CD14-positive monocyte (primary cell): ENCODE results near the gene KBTBD8. TPM values are rescaled to one million over a fixed set of nuclear protein-coding genes. Genes with fewer than 3 reads are reported as not detected.

Source experiments
- DNase-seq, 3 donors: peaks; one replicate each; pipeline ENCODE4 v3.0.0-alpha.2; 2011 to 2022
- H2AFZ ChIP-seq: 2 replicates; pipeline ENCODE4 v1.6.0; 2012; ENCODE audit warnings: mild to moderate bottlenecking, low read depth, low read length, inconsistent platforms; ENCODE audit not compliant: insufficient read depth, poor library complexity, severe bottlenecking
- H3K27ac ChIP-seq, 2 donors: 1 replicate in 1 of 2; 2 replicates in 1 of 2; pipeline ENCODE4 v1.5.1; 2012 to 2013; ENCODE audit warnings: low read length in 2 of 2, control low read depth in 1 of 2, inconsistent platforms in 1 of 2, low read depth in 1 of 2, mild to moderate bottlenecking in 1 of 2
- H3K27me3 ChIP-seq, 2 donors: one replicate each; pipeline versions ENCODE4 v1.6.0 to v1.6.1; 2011 to 2013; ENCODE audit warnings: low read length in 2 of 2; ENCODE audit not compliant: control insufficient read depth in 2 of 2, insufficient read depth in 2 of 2
- H3K36me3 ChIP-seq, 2 donors: replicated peaks in 1 of 2; 1 replicate in 1 of 2; 2 replicates in 1 of 2; pipeline versions ENCODE4 v1.5.1 to v1.6.1; 2012 to 2013; ENCODE audit warnings: low read length in 2 of 2, control low read depth in 1 of 2, inconsistent platforms in 1 of 2, mild to moderate bottlenecking in 1 of 2; ENCODE audit not compliant: insufficient read depth in 2 of 2, control insufficient read depth in 1 of 2
- H3K4me1 ChIP-seq, 2 donors: 1 replicate in 1 of 2; 2 replicates in 1 of 2; pipeline versions ENCODE4 v1.5.1 to v1.6.1; 2012 to 2013; ENCODE audit warnings: low read length in 2 of 2, control low read depth in 1 of 2, inconsistent platforms in 1 of 2, mild to moderate bottlenecking in 1 of 2, moderate library complexity in 1 of 2; ENCODE audit not compliant: insufficient read depth in 2 of 2, control insufficient read depth in 1 of 2
- H3K4me2 ChIP-seq: replicated peaks from 2 replicates; pipeline ENCODE3; 2012; ENCODE audit warnings: low read length, moderate library complexity, mild to moderate bottlenecking; ENCODE audit not compliant: poor library complexity, severe bottlenecking; ENCODE audit errors: extremely low read depth
- H3K4me3 ChIP-seq, 3 experiments: fragments of 200-600 bp in 1 of 3; sonication (generic) in 1 of 3; replicated peaks in 1 of 3; 1 replicate in 2 of 3; 2 replicates in 1 of 3; pipeline ENCODE4 v1.5.1; 2011 to 2013; ENCODE audit warnings: low read length in 3 of 3, mild to moderate bottlenecking in 3 of 3, control low read depth in 2 of 3, low read depth in 2 of 3, inconsistent platforms in 1 of 3, moderate library complexity in 1 of 3
- H3K79me2 ChIP-seq: 2 replicates; pipeline ENCODE4 v1.6.0; 2012; ENCODE audit warnings: mild to moderate bottlenecking, control low read depth, inconsistent platforms, low read length, moderate library complexity; ENCODE audit not compliant: insufficient read depth
- H3K9ac ChIP-seq: 2 replicates; pipeline ENCODE4 v1.6.0; 2017; ENCODE audit warnings: low read length, mild to moderate bottlenecking; ENCODE audit not compliant: insufficient read depth, poor library complexity, severe bottlenecking
- H3K9me3 ChIP-seq, 2 donors: replicated peaks in 1 of 2; 1 replicate in 1 of 2; 2 replicates in 1 of 2; pipeline versions ENCODE4 v1.5.1 to v1.6.1; 2012 to 2013; ENCODE audit warnings: low read length in 2 of 2, control low read depth in 1 of 2; ENCODE audit not compliant: control insufficient read depth in 1 of 2, insufficient read depth in 1 of 2
- H4K20me1 ChIP-seq: 2 replicates; pipeline ENCODE4 v1.6.0; 2012; ENCODE audit warnings: mild to moderate bottlenecking, low read length, control low read depth, moderate library complexity; ENCODE audit not compliant: insufficient read depth
- H3K27ac Mint-ChIP-seq, 7 donors: one replicate each; pipeline ENCODE4 v1.8.0; 2020; ENCODE audit warnings: mild to moderate bottlenecking in 7 of 7, mixed read lengths in 7 of 7, moderate library complexity in 6 of 7, inconsistent platforms in 2 of 7
- H3K27me3 Mint-ChIP-seq, 3 donors: one replicate each; pipeline ENCODE4 v1.8.0; 2021 to 2022; ENCODE audit warnings: low read depth in 3 of 3, mild to moderate bottlenecking in 3 of 3, mixed read lengths in 3 of 3, moderate library complexity in 3 of 3, inconsistent platforms in 1 of 3
- H3K36me3 Mint-ChIP-seq, 2 donors: one replicate each; pipeline ENCODE4 v1.8.0; 2020; ENCODE audit warnings: mixed read lengths in 2 of 2, inconsistent platforms in 1 of 2, mild to moderate bottlenecking in 1 of 2
- H3K4me1 Mint-ChIP-seq: one replicate; pipeline ENCODE4 v1.8.0; 2020; ENCODE audit warnings: mild to moderate bottlenecking, mixed read lengths
- H3K4me3 Mint-ChIP-seq, 2 donors: one replicate each; pipeline ENCODE4 v1.8.0; 2020; ENCODE audit warnings: mild to moderate bottlenecking in 2 of 2, mixed read lengths in 2 of 2, moderate library complexity in 1 of 2
- H3K9me3 Mint-ChIP-seq, 7 donors: one replicate each; pipeline ENCODE4 v1.8.0; 2020 to 2022; ENCODE audit warnings: mixed read lengths in 7 of 7, mild to moderate bottlenecking in 6 of 7, moderate library complexity in 6 of 7, inconsistent platforms in 2 of 7
- CTCF ChIP-seq: fragments of 200-600 bp; IDR thresholded peaks from one replicate; pipeline ENCODE4 v1.8.0; 2022; ENCODE audit warnings: antibody characterized with exemption, mild to moderate bottlenecking
- WGBS: methylation state at CpG from one replicate; pipeline ENCODE4 v1.1.5; 2013; ENCODE audit warnings: missing lambda C conversion rate; ENCODE audit not compliant: insufficient coverage; 5-methylcytosine and 5-hydroxymethylcytosine counted together
- intact Hi-C, 2 donors: fragments of 100-400 bp; cut with micrococcal nuclease; formaldehyde crosslinking; loops; one replicate each; pipeline versions ENCODE4 v1.15.0 to v1.15.1; 2023
- polyA plus RNA-seq, 3 donors: library from polyadenylated mRNA; depleted of rRNA in 1 of 3; unstranded in 2 of 3; stranded (reverse) in 1 of 3; fragments of 300-500 nt in 2 of 3; fragments of >200 nt in 1 of 3; fragmentation: Illumina TruSeq in 2 of 3; gene quantifications; 1 replicate in 2 of 3; 2 replicates in 1 of 3; pipeline ENCODE4 v1.2.3, GENCODE V29; 2012 to 2021

Gene KBTBD8
- polyA plus RNA-seq, 3 donors: 3.0 to 11.7 (median 3.2) TPM

- WGBS: 100% methylated on average over 1 of the region's 4 CpGs
- H3K36me3 Mint-ChIP-seq: no peaks in the 10 kb centered on the region
- DNase-seq: no peak
- no peaks in the 10 kb centered on the region for H3K36me3 ChIP-seq
- H3K9me3 Mint-ChIP-seq: peaks cover 0 to under 1% (median 0%) of the 10 kb centered on the region in 7 donors
- no peak overlapping the region for H3K9ac ChIP-seq
- peaks cover 4 to 8% (median 4%) of the 10 kb centered on the region in 3 donors for H3K27me3 Mint-ChIP-seq
- H3K4me1 Mint-ChIP-seq: no peaks in the 10 kb centered on the region
- intact Hi-C loops: no loop called here
- H3K79me2 ChIP-seq: no peaks in the 10 kb centered on the region
- TF ChIP-seq CTCF: no peak
- no peak overlapping the region for H3K4me2 ChIP-seq
- peaks cover 0 to 4% of the 10 kb centered on the region in 2 donors for H3K27me3 ChIP-seq
- no peaks in the 10 kb centered on the region for H3K4me1 ChIP-seq
- H2AFZ ChIP-seq: no peak overlapping the region
- no peaks in the 10 kb centered on the region for H3K9me3 ChIP-seq
- H3K27ac ChIP-seq: no peak overlapping the region
- no peak overlapping the region for H3K27ac Mint-ChIP-seq
- H3K4me3 ChIP-seq: no peak overlapping the region
- H3K4me3 Mint-ChIP-seq: no peak overlapping the region
- H4K20me1 ChIP-seq: no peaks in the 10 kb centered on the region
Measured at GRCh38 chr3:66956742-66957141, 41.4 kb upstream of the KBTBD8 start.

GRCh38 chr3:66957367-66957766 lies 40.7 kb upstream of the KBTBD8 start:
- no peak overlapping the region for H3K27ac Mint-ChIP-seq
- 87% methylated on average over 5 of the region's 5 CpGs for WGBS
- no peaks in the 10 kb centered on the region for H3K36me3 Mint-ChIP-seq
- no peak overlapping the region for H3K4me3 Mint-ChIP-seq
- no peaks in the 10 kb centered on the region for H3K36me3 ChIP-seq
- H3K4me3 ChIP-seq: no peak overlapping the region
- no peak overlapping the region for H3K27ac ChIP-seq
- H3K9ac ChIP-seq: no peak overlapping the region
- no peak overlapping the region for H2AFZ ChIP-seq
- intact Hi-C loops: no loop called here
- peaks cover 0 to 3% (median 0%) of the 10 kb centered on the region in 7 donors for H3K9me3 Mint-ChIP-seq
- no peaks in the 10 kb centered on the region for H3K4me1 ChIP-seq
- no peaks in the 10 kb centered on the region for H3K79me2 ChIP-seq
- peaks cover 0 to 4% of the 10 kb centered on the region in 2 donors for H3K27me3 ChIP-seq
- DNase-seq: no peak
- no peaks in the 10 kb centered on the region for H4K20me1 ChIP-seq
- TF ChIP-seq CTCF: no peak
- H3K9me3 ChIP-seq: no peaks in the 10 kb centered on the region
- H3K27me3 Mint-ChIP-seq: peaks cover 4 to 6% (median 6%) of the 10 kb centered on the region in 3 donors
- H3K4me1 Mint-ChIP-seq: no peaks in the 10 kb centered on the region
- no peak overlapping the region for H3K4me2 ChIP-seq
